Measurements from ENCODE around the gene CAPN2.
A peak's percentile ranks its signal among the peaks of the same experiment; 100 is the strongest.
"Not testable (repeated sequence)": the region's sequence is repeated elsewhere in the genome, so short reads cannot be mapped to it uniquely, and the experiment has no call there.

Gene CAPN2

GRCh38 chr1:223739366-223740037 is 27.2 kb downstream of the CAPN2 start:
- no peak for DNase-seq

GRCh38 chr1:223740038-223740736 is 27.8 kb downstream of the CAPN2 start:
- DNase-seq: not testable (repeated sequence)

GRCh38 chr1:223741861-223742260 is 29.5 kb downstream of the CAPN2 start:
- no peak for DNase-seq

GRCh38 chr1:223742856-223743517 is 30.6 kb downstream of the CAPN2 start:
- no peak for DNase-seq

- no peak for DNase-seq
Observed at GRCh38 chr1:223745731-223746130, 33.4 kb downstream of the CAPN2 start.

- no peak for DNase-seq
Observed at GRCh38 chr1:223747838-223748335, 35.5 kb downstream of the CAPN2 start.

- no peak for DNase-seq
Observed at GRCh38 chr1:223748405-223748772, 36.0 kb downstream of the CAPN2 start.

- peak; percentile 80 for DNase-seq
Observed at GRCh38 chr1:223748773-223749733, 36.7 kb downstream of the CAPN2 start.

GRCh38 chr1:223750730-223751570 is 38.6 kb downstream of the CAPN2 start:
- no peak for DNase-seq

- no peak for DNase-seq
Observed at GRCh38 chr1:223751696-223752095, 39.4 kb downstream of the CAPN2 start.

GRCh38 chr1:223752721-223753515 is 40.6 kb downstream of the CAPN2 start:
- DNase-seq: no peak

GRCh38 chr1:223754681-223755431 is 42.5 kb downstream of the CAPN2 start:
- DNase-seq: no peak

GRCh38 chr1:223755432-223755792 is 43.1 kb downstream of the CAPN2 start:
- no peak for DNase-seq

GRCh38 chr1:223755992-223756775 is 43.8 kb downstream of the CAPN2 start:
- no peak for DNase-seq

GRCh38 chr1:223756806-223757700 is 44.7 kb downstream of the CAPN2 start:
- DNase-seq: no peak

GRCh38 chr1:223758734-223759133 is 46.4 kb downstream of the CAPN2 start:
- DNase-seq: no peak

- no peak for DNase-seq
Observed at GRCh38 chr1:223759273-223759672, 46.9 kb downstream of the CAPN2 start.

- no peak for DNase-seq
Observed at GRCh38 chr1:223760833-223761232, 48.5 kb downstream of the CAPN2 start.

Measured in activated T-cell treated with anti-CD3 and anti-CD28 coated beads, Interleukin-2, amount 50 U/mL, for 1 hour (primary cell).